ENCODE data around the gene RHOH. TPM values are rescaled to one million over a fixed set of nuclear protein-coding genes. Genes with fewer than 3 reads are reported as not detected.

The RHOH gene
- total and polyA plus RNA-seq, 9 of the 15 experiments (the other 6 are each of a cell fraction or from before 2014, with no cell fraction given), result 14.3 to 37.7 (median 23.2) TPM

DNA sequence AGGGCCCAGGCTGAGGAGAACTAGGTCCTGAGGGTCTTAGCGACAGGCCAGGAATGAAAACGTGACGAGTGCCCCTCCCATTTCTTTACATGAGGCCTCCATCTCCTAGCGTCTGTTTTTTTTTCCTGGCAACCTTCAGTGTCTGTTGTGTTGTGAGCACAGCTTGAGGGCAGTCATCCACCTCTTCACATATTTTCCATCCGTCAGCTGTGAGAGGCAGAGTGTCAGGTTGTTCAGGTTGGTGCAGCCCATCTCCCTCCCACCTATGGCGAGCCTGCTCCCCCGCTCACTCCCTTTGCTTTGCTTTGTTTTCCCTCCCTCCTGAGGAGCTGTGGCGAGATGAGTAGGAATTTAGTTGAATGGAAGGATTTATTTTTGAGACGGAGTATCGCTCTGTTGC, 86.6 kb downstream of the RHOH start:
- Histone ChIP-seq H4K20me1 (replicated peaks; ENCODE audit: control insufficient read depth, insufficient read depth, low read length) (no peaks in the 10 kb centered on the region), H3K4me1 (replicated peaks in 1 of 2; ENCODE audit: control insufficient read depth in 2 of 2, insufficient read depth in 2 of 2, low read length in 2 of 2) (peaks cover 0 to under 1% of the 10 kb centered on the region in 2 experiments; a peak in 1 of 5 replicates), H3K27me3 (ENCODE audit: control insufficient read depth in 2 of 2, insufficient read depth in 2 of 2, low read length in 2 of 2) (no peaks in the 10 kb centered on the region), H3K27ac (ENCODE audit: extremely low read depth, low read depth, low read length) (no peak overlapping the region), H3K9me3 (replicated peaks; ENCODE audit: control insufficient read depth, insufficient read depth, low read depth, low read length) (no peaks in the 10 kb centered on the region), H3K36me3 (ENCODE audit: control insufficient read depth, insufficient read depth, low read length) (no peaks in the 10 kb centered on the region), H3K4me2 (ENCODE audit: insufficient read depth, low read length) (no peak overlapping the region), H3K4me3 (no peak overlapping the region), H3K79me2 (ENCODE audit: control insufficient read depth, insufficient read depth, low read length) (no peaks in the 10 kb centered on the region), H3K9ac (ENCODE audit: insufficient read depth in 1 of 2, low read depth in 2 of 2, low read length in 2 of 2) (no peak overlapping the region), H2AFZ (ENCODE audit: low read depth, low read length) (no peak overlapping the region; the same call in 1 of the 2 replicates), H3K9me1 (ENCODE audit: control insufficient read depth, insufficient read depth, low read length) (no peaks in the 10 kb centered on the region)
- no peak for ATAC-seq
- DNase-seq (ENCODE audit: extremely low read depth in 1 of 4, low spot score in 3 of 4), result no peak
- POLR2A ChIA-PET, result interaction anchor here (0.7 to 1.3 kb wide), 3 partner anchors 10 to 17 kb away, joined by 3 to 4 read pairs (median 3); no protein-coding TSS in a partner anchor
- WGBS (ENCODE audit: insufficient coverage, low coverage, missing lambda C conversion rate), result 84% methylated on average over 10 of the region's 10 CpGs
- intact Hi-C loops (cut with micrococcal nuclease), result no loop called here
- CTCF ChIA-PET (ENCODE audit: low intra/inter-chr PET ratio), result no interaction called here
- in situ Hi-C loops (cut with MboI), result no loop called here
- no peak for FAIRE-seq
- BruUV-seq (replicated peaks), result no TSS peak
- no peak for TF ChIP-seq ZBED1 (IDR thresholded peaks at IDR 0.05)
- no peak for TF ChIP-seq FOXJ2 (tag; IDR thresholded peaks at IDR 0.05)
- TF ChIP-seq CCAR2 (IDR thresholded peaks at IDR 0.05; ENCODE audit: low read depth, low read length), result no peak
- no peak for TF ChIP-seq ZNF696 (CRISPR knock-in tag; conservative IDR thresholded peaks at IDR 0.05)
- no peak for TF ChIP-seq NFYB (IDR thresholded peaks at IDR 0.05; ENCODE audit: extremely low read depth, insufficient read length)
- no peak for TF ChIP-seq ZSCAN29 (IDR thresholded peaks at IDR 0.05)
- TF ChIP-seq FUS (optimal IDR thresholded peaks at IDR 0.05; ENCODE audit: low read depth, low read length), result no peak
- TF ChIP-seq PURB (CRISPR knock-in tag; IDR thresholded peaks at IDR 0.05; ENCODE audit: low read depth), result no peak
- no peak for TF ChIP-seq TAF7 (tag; IDR thresholded peaks at IDR 0.05)
- TF ChIP-seq, protein P1, sequence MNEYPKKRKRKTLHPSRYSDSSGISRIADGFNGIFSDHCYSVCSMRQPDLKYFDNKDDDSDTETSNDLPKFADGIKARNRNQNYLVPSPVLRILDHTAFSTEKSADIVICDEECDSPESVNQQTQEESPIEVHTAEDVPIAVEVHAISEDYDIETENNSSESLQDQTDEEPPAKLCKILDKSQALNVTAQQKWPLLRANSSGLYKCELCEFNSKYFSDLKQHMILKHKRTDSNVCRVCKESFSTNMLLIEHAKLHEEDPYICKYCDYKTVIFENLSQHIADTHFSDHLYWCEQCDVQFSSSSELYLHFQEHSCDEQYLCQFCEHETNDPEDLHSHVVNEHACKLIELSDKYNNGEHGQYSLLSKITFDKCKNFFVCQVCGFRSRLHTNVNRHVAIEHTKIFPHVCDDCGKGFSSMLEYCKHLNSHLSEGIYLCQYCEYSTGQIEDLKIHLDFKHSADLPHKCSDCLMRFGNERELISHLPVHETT (CRISPR knock-in tag; conservative IDR thresholded peaks at IDR 0.05 in 1 of 2, IDR thresholded peaks at IDR 0.05 in 1 of 2), result no peak
- TF ChIP-seq, protein P2, sequence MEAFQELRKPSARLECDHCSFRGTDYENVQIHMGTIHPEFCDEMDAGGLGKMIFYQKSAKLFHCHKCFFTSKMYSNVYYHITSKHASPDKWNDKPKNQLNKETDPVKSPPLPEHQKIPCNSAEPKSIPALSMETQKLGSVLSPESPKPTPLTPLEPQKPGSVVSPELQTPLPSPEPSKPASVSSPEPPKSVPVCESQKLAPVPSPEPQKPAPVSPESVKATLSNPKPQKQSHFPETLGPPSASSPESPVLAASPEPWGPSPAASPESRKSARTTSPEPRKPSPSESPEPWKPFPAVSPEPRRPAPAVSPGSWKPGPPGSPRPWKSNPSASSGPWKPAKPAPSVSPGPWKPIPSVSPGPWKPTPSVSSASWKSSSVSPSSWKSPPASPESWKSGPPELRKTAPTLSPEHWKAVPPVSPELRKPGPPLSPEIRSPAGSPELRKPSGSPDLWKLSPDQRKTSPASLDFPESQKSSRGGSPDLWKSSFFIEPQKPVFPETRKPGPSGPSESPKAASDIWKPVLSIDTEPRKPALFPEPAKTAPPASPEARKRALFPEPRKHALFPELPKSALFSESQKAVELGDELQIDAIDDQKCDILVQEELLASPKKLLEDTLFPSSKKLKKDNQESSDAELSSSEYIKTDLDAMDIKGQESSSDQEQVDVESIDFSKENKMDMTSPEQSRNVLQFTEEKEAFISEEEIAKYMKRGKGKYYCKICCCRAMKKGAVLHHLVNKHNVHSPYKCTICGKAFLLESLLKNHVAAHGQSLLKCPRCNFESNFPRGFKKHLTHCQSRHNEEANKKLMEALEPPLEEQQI (IDR thresholded peaks at IDR 0.05), result no peak
- no peak for TF ChIP-seq TCF7L2 (IDR thresholded peaks at IDR 0.05; ENCODE audit: low read depth, low read length)
- no peak for TF ChIP-seq U2AF2 (optimal IDR thresholded peaks at IDR 0.05; ENCODE audit: low read depth, low read length)
- TF ChIP-seq ARNT (IDR thresholded peaks at IDR 0.05), result no peak
- no peak for TF ChIP-seq PTTG1 (tag; IDR thresholded peaks at IDR 0.05; ENCODE audit: low read depth)
- TF ChIP-seq, protein P3, sequence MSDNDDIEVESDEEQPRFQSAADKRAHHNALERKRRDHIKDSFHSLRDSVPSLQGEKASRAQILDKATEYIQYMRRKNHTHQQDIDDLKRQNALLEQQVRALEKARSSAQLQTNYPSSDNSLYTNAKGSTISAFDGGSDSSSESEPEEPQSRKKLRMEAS (CRISPR knock-in tag; IDR thresholded peaks at IDR 0.05), result no peak
- no peak for TF ChIP-seq SIRT6 (IDR thresholded peaks at IDR 0.05; ENCODE audit: low read depth, low read length)
- TF ChIP-seq, protein P4, sequence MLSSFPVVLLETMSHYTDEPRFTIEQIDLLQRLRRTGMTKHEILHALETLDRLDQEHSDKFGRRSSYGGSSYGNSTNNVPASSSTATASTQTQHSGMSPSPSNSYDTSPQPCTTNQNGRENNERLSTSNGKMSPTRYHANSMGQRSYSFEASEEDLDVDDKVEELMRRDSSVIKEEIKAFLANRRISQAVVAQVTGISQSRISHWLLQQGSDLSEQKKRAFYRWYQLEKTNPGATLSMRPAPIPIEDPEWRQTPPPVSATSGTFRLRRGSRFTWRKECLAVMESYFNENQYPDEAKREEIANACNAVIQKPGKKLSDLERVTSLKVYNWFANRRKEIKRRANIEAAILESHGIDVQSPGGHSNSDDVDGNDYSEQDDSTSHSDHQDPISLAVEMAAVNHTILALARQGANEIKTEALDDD (IDR thresholded peaks at IDR 0.05), result no peak
- no peak for TF ChIP-seq CCNT2 (IDR thresholded peaks at IDR 0.05; ENCODE audit: borderline replicate concordance, extremely low read depth, insufficient read length, low read depth, low read length)

All from K562 (cell line).